CD4-positive, alpha-beta memory T cell (primary cell): ENCODE measurements around the gene PRSS48. TPM values are rescaled to one million over a fixed set of nuclear protein-coding genes. Genes with fewer than 3 reads are reported as not detected.

ENCODE experiments used
- CTCF ChIA-PET: fragments of 350-600 bp; sonication (Branson Sonifier 250); formaldehyde crosslinking; loops from one replicate; lab custom pipeline; 2021; ENCODE audit warnings: inconsistent platforms; ENCODE audit not compliant: partially characterized antibody; lab: Charles Lee
- POLR2A ChIA-PET: fragments of 350-600 bp; sonication (Branson Sonifier 250); formaldehyde crosslinking; loops from one replicate; lab custom pipeline; 2021; ENCODE audit not compliant: partially characterized antibody; lab: Charles Lee
- DNase-seq, 5 donors: peaks; one replicate each; pipeline versions ENCODE4 v3.0.0 to v3.0.0-alpha.2; 2020 to 2022; ENCODE audit warnings: mixed read lengths in 1 of 5
- H3K27ac ChIP-seq: one replicate; pipeline ENCODE4 v1.7.0; 2013; ENCODE audit warnings: low read depth, low read length
- H3K27me3 ChIP-seq: 2 replicates; pipeline ENCODE4 v1.7.0; 2013; ENCODE audit warnings: mild to moderate bottlenecking, low read length, moderate library complexity; ENCODE audit not compliant: insufficient read depth
- H3K36me3 ChIP-seq: 2 replicates; pipeline ENCODE4 v1.7.0; 2013; ENCODE audit warnings: mild to moderate bottlenecking, low read length, moderate library complexity; ENCODE audit not compliant: insufficient read depth
- H3K4me1 ChIP-seq: 2 replicates; pipeline ENCODE4 v1.7.0; 2013; ENCODE audit warnings: mild to moderate bottlenecking, low read length, moderate library complexity; ENCODE audit not compliant: insufficient read depth
- H3K4me3 ChIP-seq, 2 donors: one replicate each; pipeline ENCODE4 v1.7.0; 2013; ENCODE audit warnings: low read length in 2 of 2, mild to moderate bottlenecking in 1 of 2
- H3K9me3 ChIP-seq, 2 donors: one replicate each; pipeline ENCODE4 v1.7.0; 2013; ENCODE audit warnings: low read length in 2 of 2, control low read depth in 1 of 2; ENCODE audit not compliant: control insufficient read depth in 1 of 2
- H3K27ac Mint-ChIP-seq, 7 donors: one replicate each; pipeline ENCODE4 v1.8.0; 2020 to 2021; ENCODE audit warnings: mixed read lengths in 7 of 7, mild to moderate bottlenecking in 6 of 7, inconsistent platforms in 3 of 7, moderate library complexity in 3 of 7
- H3K27me3 Mint-ChIP-seq, 2 donors: one replicate each; pipeline ENCODE4 v1.8.0; 2020 to 2021; ENCODE audit warnings: mixed read lengths in 2 of 2
- H3K36me3 Mint-ChIP-seq, 2 donors: one replicate each; pipeline ENCODE4 v1.8.0; 2020 to 2021; ENCODE audit warnings: mixed read lengths in 2 of 2, inconsistent platforms in 1 of 2, mild to moderate bottlenecking in 1 of 2
- H3K4me1 Mint-ChIP-seq, 4 donors: one replicate each; pipeline ENCODE4 v1.8.0; 2020 to 2021; ENCODE audit warnings: mixed read lengths in 4 of 4, mild to moderate bottlenecking in 1 of 4
- H3K4me3 Mint-ChIP-seq, 8 donors: one replicate each; pipeline ENCODE4 v1.8.0; 2020 to 2021; ENCODE audit warnings: mixed read lengths in 8 of 8, mild to moderate bottlenecking in 7 of 8, moderate library complexity in 6 of 8, inconsistent platforms in 3 of 8
- H3K9me3 Mint-ChIP-seq, 8 donors: one replicate each; pipeline ENCODE4 v1.8.0; 2020 to 2021; ENCODE audit warnings: mixed read lengths in 8 of 8, mild to moderate bottlenecking in 5 of 8, inconsistent platforms in 3 of 8, moderate library complexity in 1 of 8
- intact Hi-C: fragments of 100-400 bp; cut with micrococcal nuclease; formaldehyde crosslinking; loops from one replicate; pipeline ENCODE4 v1.15.1; 2023
- polyA plus RNA-seq, 2 donors: library from polyadenylated mRNA; unstranded; fragments of 300-500 nt; fragmentation: Illumina TruSeq; gene quantifications; one replicate each; pipeline ENCODE4 v1.2.3, GENCODE V29; 2021
- total RNA-seq, 2 experiments: library from RNA; stranded (reverse); gene quantifications; one replicate each; pipeline ENCODE4 v1.2.3, GENCODE V29; 2021

Gene PRSS48
- total and polyA plus RNA-seq, 4 experiments from 2014 or later, result not detected

DNA sequence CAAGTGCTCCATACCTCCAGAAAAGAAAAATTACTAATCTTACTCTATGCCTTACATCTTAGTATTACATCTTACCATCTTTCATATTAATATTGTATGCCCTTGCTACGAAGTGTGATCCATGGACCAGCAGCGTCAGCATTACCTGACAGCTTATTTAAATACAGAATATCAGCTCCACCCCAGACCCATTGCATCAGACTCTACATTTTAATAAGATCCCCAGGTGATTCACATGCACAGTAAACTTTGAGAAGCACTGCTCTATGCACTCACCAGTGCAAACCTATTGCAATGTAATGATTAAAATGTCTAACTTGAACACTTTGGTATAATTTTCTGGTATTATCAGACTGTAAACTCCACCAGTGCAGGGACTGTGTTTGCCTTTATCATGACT lies 62.5 kb downstream of the PRSS48 start:
- Histone ChIP-seq H3K4me1 (no peaks in the 10 kb centered on the region), H3K27ac (no peak overlapping the region), H3K27me3 (no peaks in the 10 kb centered on the region), H3K4me3 (no peak overlapping the region), H3K9me3 (no peaks in the 10 kb centered on the region), H3K36me3 (no peaks in the 10 kb centered on the region)
- Mint-ChIP-seq H3K9me3 (peaks cover 0 to 3% (median 0%) of the 10 kb centered on the region in 8 donors), H3K27me3 (peaks cover 6 to 9% of the 10 kb centered on the region in 2 donors), H3K4me3 (no peak overlapping the region), H3K4me1 (no peaks in the 10 kb centered on the region), H3K27ac (no peak overlapping the region), H3K36me3 (no peaks in the 10 kb centered on the region)
- CTCF ChIA-PET, result no interaction called here
- POLR2A ChIA-PET, result no interaction called here
- DNase-seq, result no peak
- intact Hi-C loops, result no loop called here

DNA sequence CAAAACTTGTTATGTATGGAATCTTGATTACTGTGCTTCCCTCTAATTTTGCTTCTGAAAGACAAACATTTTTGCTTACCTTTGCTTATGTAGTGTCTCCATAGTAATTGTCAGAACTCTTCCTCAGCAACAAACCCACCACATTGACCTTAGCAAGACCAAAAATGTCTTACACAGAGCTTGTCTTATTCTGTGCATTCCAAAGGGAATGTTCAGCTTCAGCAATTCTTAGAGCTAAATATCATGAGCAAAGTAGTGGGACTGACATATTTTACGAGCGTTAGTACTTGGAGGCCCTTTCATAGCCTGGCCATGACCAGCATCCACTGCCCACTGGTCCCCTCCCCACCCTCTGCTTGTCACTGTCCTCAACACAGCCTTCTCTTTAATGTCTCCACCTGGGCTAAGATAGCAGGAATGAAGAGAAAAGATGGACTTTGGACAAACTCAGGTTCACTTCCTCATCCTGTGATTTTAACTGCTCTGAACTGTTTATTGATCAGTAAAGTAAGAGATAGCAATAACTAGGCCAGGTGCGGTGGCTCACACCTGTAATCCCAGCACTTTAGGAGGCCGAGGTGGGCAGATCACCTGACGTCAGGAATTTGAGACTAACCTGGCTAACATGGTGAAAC lies 63.9 kb downstream of the PRSS48 start:
- ChIA-PET CTCF (no interaction called here), POLR2A (no interaction called here)
- Histone ChIP-seq H3K27ac (no peak overlapping the region), H3K4me1 (no peaks in the 10 kb centered on the region), H3K9me3 (no peaks in the 10 kb centered on the region), H3K36me3 (no peaks in the 10 kb centered on the region), H3K27me3 (no peaks in the 10 kb centered on the region), H3K4me3 (no peak overlapping the region)
- Mint-ChIP-seq H3K9me3 (peaks cover 0 to 7% (median under 1%) of the 10 kb centered on the region in 8 donors), H3K4me3 (no peak overlapping the region), H3K36me3 (no peaks in the 10 kb centered on the region), H3K27me3 (peaks cover 6 to 7% of the 10 kb centered on the region in 2 donors), H3K27ac (no peak overlapping the region), H3K4me1 (no peaks in the 10 kb centered on the region)
- no peak for DNase-seq
- intact Hi-C loops, result no loop called here

Other genes with a start within 250 kb of the PRSS48 start
- 1,000 to 10,000 TPM; 4,011 to 4,334 TPM for gene RPS3A, start 177.5 kb upstream of the PRSS48 start, total RNA-seq
- 1,000 to 10,000 TPM; 3,349 to 4,165 TPM for gene RPS3A, start 177.5 kb upstream of the PRSS48 start, polyA plus RNA-seq
- 1 to 10 TPM in 1 of 2 experiments, under 1 TPM in 1; 0.11 to 1.0 TPM for gene SH3D19, start 48.4 kb downstream of the PRSS48 start, total RNA-seq
- 1 to 10 TPM in 1 of 2 donors, under 1 TPM in 1; 0.56 to 1.4 TPM for gene SH3D19, start 48.4 kb downstream of the PRSS48 start, polyA plus RNA-seq
- 1 to 10 TPM; 2.6 to 3.2 TPM for gene FHIP1A, start 132.0 kb downstream of the PRSS48 start, total RNA-seq
- gene FHIP1A, start 132.0 kb downstream of the PRSS48 start, polyA plus RNA-seq, result under 1 TPM in 1 of 2 donors, not detected in 1; 0.59 TPM